ENCODE results near the gene INTS15.

Gene INTS15

GRCh38 chr7:6655636-6656385, 66.0 kb downstream of the INTS15 start:
- Histone ChIP-seq H3K4me1 (ENCODE audit: control insufficient read depth, insufficient read depth, low read length) (no peaks in the 10 kb centered on the region), H3K27me3 (replicated peaks; ENCODE audit: control insufficient read depth, insufficient read depth, low read length) (no peaks in the 10 kb centered on the region), H3K9me3 (ENCODE audit: control insufficient read depth, low read length) (peaks cover 3% of the 10 kb centered on the region), H3K9ac (ENCODE audit: low read length) (no peak overlapping the region), H3K36me3 (ENCODE audit: control insufficient read depth, insufficient read depth, low read length, severe bottlenecking) (peaks cover 18% of the 10 kb centered on the region), H3K4me3 (ENCODE audit: low read length) (no peak overlapping the region)
- DNase-seq (ENCODE audit: low read depth): no peak

GRCh38 chr7:6656413-6656812, 66.6 kb downstream of the INTS15 start:
- Histone ChIP-seq H3K4me3 (ENCODE audit: low read length) (no peak overlapping the region), H3K4me1 (ENCODE audit: control insufficient read depth, insufficient read depth, low read length) (no peaks in the 10 kb centered on the region), H3K36me3 (ENCODE audit: control insufficient read depth, insufficient read depth, low read length, severe bottlenecking) (peaks cover 18% of the 10 kb centered on the region), H3K9ac (ENCODE audit: low read length) (no peak overlapping the region), H3K9me3 (ENCODE audit: control insufficient read depth, low read length) (peaks cover 6% of the 10 kb centered on the region), H3K27me3 (replicated peaks; ENCODE audit: control insufficient read depth, insufficient read depth, low read length) (no peaks in the 10 kb centered on the region)
- DNase-seq (ENCODE audit: low read depth): no peak
